ENCODE results near the gene NUDT17. TPM values are rescaled to one million over a fixed set of nuclear protein-coding genes. Genes with fewer than 3 reads are reported as not detected.

Gene NUDT17
- total and polyA plus RNA-seq, 9 of the 15 experiments (the other 6 are each of a cell fraction or from before 2014, with no cell fraction given), result 2.1 to 10.0 (median 6.1) TPM

DNA sequence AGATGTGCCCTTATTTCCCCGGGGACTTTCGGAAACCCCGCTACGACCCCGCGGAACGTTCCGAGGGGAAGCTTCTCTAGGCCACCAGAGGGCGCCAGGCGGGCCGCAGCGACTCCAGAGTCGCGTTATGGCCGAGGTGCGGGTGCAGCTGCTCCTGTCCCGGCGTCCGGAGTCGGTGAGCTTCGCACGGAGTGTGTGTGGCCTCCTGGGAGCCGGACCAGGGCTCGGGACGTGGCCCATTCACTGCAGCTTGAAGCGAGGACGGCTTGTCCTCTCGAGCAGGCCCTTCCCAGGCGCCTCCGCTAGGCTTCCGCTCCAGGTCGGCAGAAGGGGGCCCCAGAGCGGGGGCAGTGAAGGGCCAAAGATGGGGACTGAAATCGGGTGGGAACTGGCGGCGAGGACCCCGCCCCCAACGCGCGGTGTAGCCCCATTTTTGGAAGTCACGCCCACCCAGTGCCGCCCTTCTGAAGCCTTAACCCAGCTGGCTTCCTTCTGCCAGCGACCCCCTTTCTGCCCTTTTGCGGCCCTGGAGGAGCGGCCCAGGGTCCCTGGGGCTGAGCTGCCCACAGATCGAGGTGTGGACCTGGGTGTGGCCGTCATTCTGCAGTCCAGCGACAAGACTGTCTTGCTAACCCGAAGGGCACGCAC is at the start of gene NUDT17 (continued):
- TF ChIP-seq, protein P1, sequence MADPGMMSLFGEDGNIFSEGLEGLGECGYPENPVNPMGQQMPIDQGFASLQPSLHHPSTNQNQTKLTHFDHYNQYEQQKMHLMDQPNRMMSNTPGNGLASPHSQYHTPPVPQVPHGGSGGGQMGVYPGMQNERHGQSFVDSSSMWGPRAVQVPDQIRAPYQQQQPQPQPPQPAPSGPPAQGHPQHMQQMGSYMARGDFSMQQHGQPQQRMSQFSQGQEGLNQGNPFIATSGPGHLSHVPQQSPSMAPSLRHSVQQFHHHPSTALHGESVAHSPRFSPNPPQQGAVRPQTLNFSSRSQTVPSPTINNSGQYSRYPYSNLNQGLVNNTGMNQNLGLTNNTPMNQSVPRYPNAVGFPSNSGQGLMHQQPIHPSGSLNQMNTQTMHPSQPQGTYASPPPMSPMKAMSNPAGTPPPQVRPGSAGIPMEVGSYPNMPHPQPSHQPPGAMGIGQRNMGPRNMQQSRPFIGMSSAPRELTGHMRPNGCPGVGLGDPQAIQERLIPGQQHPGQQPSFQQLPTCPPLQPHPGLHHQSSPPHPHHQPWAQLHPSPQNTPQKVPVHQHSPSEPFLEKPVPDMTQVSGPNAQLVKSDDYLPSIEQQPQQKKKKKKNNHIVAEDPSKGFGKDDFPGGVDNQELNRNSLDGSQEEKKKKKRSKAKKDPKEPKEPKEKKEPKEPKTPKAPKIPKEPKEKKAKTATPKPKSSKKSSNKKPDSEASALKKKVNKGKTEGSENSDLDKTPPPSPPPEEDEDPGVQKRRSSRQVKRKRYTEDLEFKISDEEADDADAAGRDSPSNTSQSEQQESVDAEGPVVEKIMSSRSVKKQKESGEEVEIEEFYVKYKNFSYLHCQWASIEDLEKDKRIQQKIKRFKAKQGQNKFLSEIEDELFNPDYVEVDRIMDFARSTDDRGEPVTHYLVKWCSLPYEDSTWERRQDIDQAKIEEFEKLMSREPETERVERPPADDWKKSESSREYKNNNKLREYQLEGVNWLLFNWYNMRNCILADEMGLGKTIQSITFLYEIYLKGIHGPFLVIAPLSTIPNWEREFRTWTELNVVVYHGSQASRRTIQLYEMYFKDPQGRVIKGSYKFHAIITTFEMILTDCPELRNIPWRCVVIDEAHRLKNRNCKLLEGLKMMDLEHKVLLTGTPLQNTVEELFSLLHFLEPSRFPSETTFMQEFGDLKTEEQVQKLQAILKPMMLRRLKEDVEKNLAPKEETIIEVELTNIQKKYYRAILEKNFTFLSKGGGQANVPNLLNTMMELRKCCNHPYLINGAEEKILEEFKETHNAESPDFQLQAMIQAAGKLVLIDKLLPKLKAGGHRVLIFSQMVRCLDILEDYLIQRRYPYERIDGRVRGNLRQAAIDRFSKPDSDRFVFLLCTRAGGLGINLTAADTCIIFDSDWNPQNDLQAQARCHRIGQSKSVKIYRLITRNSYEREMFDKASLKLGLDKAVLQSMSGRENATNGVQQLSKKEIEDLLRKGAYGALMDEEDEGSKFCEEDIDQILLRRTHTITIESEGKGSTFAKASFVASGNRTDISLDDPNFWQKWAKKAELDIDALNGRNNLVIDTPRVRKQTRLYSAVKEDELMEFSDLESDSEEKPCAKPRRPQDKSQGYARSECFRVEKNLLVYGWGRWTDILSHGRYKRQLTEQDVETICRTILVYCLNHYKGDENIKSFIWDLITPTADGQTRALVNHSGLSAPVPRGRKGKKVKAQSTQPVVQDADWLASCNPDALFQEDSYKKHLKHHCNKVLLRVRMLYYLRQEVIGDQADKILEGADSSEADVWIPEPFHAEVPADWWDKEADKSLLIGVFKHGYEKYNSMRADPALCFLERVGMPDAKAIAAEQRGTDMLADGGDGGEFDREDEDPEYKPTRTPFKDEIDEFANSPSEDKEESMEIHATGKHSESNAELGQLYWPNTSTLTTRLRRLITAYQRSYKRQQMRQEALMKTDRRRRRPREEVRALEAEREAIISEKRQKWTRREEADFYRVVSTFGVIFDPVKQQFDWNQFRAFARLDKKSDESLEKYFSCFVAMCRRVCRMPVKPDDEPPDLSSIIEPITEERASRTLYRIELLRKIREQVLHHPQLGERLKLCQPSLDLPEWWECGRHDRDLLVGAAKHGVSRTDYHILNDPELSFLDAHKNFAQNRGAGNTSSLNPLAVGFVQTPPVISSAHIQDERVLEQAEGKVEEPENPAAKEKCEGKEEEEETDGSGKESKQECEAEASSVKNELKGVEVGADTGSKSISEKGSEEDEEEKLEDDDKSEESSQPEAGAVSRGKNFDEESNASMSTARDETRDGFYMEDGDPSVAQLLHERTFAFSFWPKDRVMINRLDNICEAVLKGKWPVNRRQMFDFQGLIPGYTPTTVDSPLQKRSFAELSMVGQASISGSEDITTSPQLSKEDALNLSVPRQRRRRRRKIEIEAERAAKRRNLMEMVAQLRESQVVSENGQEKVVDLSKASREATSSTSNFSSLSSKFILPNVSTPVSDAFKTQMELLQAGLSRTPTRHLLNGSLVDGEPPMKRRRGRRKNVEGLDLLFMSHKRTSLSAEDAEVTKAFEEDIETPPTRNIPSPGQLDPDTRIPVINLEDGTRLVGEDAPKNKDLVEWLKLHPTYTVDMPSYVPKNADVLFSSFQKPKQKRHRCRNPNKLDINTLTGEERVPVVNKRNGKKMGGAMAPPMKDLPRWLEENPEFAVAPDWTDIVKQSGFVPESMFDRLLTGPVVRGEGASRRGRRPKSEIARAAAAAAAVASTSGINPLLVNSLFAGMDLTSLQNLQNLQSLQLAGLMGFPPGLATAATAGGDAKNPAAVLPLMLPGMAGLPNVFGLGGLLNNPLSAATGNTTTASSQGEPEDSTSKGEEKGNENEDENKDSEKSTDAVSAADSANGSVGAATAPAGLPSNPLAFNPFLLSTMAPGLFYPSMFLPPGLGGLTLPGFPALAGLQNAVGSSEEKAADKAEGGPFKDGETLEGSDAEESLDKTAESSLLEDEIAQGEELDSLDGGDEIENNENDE (IDR thresholded peaks at IDR 0.05; ENCODE audit: low read depth, low read length), result no peak
- TF ChIP-seq BMI1 (IDR thresholded peaks at IDR 0.05; ENCODE audit: low read length), result no peak
- no peak for TF ChIP-seq CEBPB (tag; IDR thresholded peaks at IDR 0.05)
- TF ChIP-seq DMBX1 (CRISPR knock-in tag; IDR thresholded peaks at IDR 0.05; ENCODE audit: borderline replicate concordance), result no peak
- no peak for TF ChIP-seq ZNF561 (CRISPR knock-in tag; conservative IDR thresholded peaks at IDR 0.05)
- TF ChIP-seq ILF3 (IDR thresholded peaks at IDR 0.05; ENCODE audit: borderline replicate concordance), result peak; percentile 85; the same call in 1 of the 2 replicates
- TF ChIP-seq CCAR2 (IDR thresholded peaks at IDR 0.05; ENCODE audit: low read depth, low read length), result no peak
- TF ChIP-seq, protein P2, sequence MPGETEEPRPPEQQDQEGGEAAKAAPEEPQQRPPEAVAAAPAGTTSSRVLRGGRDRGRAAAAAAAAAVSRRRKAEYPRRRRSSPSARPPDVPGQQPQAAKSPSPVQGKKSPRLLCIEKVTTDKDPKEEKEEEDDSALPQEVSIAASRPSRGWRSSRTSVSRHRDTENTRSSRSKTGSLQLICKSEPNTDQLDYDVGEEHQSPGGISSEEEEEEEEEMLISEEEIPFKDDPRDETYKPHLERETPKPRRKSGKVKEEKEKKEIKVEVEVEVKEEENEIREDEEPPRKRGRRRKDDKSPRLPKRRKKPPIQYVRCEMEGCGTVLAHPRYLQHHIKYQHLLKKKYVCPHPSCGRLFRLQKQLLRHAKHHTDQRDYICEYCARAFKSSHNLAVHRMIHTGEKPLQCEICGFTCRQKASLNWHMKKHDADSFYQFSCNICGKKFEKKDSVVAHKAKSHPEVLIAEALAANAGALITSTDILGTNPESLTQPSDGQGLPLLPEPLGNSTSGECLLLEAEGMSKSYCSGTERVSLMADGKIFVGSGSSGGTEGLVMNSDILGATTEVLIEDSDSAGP (CRISPR knock-in tag; IDR thresholded peaks at IDR 0.05), result no peak
- TF ChIP-seq ZFP1 (CRISPR knock-in tag; IDR thresholded peaks at IDR 0.05), result no peak
- peak; percentile 42; the same call in 1 of the 2 replicates for TF ChIP-seq ESRRA (IDR thresholded peaks at IDR 0.05; ENCODE audit: borderline replicate concordance, low read depth)
- TF ChIP-seq SMAD3 (CRISPR knock-in tag; conservative IDR thresholded peaks at IDR 0.05), result 0 out of 2 replicates have a peak, but pooled peaks have one; percentile 47
- no peak for TF ChIP-seq THRAP3 (IDR thresholded peaks at IDR 0.05; ENCODE audit: borderline replicate concordance)
- TF ChIP-seq ZNF165 (CRISPR knock-in tag; IDR thresholded peaks at IDR 0.05; ENCODE audit: borderline replicate concordance), result no peak
- TF ChIP-seq MTA1 (IDR thresholded peaks at IDR 0.05; ENCODE audit: borderline replicate concordance), result no peak
- TF ChIP-seq ZKSCAN3 (CRISPR knock-in tag; IDR thresholded peaks at IDR 0.05), result no peak
- TF ChIP-seq HIVEP1 (CRISPR knock-in tag; IDR thresholded peaks at IDR 0.05), result no peak
- TF ChIP-seq MCM3 (IDR thresholded peaks at IDR 0.05), result no peak
